Testis (tissue), 2 donors: ENCODE measurements around the gene ELP2.

Experiments
- POLR2A ChIP-seq: fragments of 450-650 bp; IDR thresholded peaks from one replicate; pipeline ENCODE4 v1.6.1; 2017; ENCODE audit warnings: antibody characterized with exemption, mild to moderate bottlenecking, moderate library complexity
- TF ChIP-seq, protein P1 (sequence below), 3 experiments: fragments of 450-650 bp in 2 of 3; fragments of 200-600 bp in 1 of 3; sonication (generic) in 1 of 3; IDR thresholded peaks; one replicate each; pipeline ENCODE4 v1.5.1; 2016 to 2019; ENCODE audit warnings: antibody characterized with exemption in 3 of 3, mild to moderate bottlenecking in 2 of 3, moderate library complexity in 1 of 3

DNA sequence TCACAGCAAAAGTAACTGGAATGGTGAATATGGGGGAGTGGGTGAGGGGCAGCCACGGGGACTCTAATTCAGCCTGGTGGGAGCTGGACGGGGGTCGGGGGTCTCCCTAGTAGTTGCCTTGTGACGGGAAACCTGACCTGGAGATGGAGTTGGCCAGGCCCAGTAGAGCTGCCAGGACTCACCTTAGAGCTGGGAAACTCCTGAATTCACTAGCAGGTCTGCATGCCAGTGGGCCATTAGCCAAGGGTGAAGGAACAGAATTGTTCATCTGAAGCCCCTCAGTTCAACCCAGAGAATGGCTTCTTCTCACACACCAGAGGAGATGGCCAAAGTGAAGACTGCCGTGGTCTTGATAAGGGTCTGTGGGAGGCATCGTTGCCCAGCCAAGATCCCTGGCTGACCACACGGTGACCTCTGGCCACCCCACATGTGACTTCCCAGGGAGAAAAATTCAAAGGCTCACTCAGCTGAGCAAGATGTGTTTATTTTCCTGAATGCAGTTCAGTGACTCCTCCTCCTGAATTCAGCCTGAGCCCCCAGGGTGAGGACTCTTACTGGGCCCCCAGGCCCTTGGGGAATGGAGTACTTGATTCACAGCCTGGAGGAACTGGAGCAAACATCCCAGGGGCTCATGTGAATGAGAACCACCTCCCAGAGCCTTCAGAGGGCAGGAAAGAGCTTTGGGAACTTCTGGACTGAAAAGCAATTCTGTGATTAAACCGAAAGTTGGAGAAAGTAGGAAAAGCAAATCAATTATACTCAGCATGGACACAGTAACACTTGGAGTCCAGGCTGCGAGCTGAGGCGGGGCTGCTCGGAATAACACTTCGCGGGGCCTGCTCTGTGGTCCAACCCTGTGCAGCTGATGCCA, 82.8 kb downstream of the ELP2 start:
- TF ChIP-seq, protein P1, sequence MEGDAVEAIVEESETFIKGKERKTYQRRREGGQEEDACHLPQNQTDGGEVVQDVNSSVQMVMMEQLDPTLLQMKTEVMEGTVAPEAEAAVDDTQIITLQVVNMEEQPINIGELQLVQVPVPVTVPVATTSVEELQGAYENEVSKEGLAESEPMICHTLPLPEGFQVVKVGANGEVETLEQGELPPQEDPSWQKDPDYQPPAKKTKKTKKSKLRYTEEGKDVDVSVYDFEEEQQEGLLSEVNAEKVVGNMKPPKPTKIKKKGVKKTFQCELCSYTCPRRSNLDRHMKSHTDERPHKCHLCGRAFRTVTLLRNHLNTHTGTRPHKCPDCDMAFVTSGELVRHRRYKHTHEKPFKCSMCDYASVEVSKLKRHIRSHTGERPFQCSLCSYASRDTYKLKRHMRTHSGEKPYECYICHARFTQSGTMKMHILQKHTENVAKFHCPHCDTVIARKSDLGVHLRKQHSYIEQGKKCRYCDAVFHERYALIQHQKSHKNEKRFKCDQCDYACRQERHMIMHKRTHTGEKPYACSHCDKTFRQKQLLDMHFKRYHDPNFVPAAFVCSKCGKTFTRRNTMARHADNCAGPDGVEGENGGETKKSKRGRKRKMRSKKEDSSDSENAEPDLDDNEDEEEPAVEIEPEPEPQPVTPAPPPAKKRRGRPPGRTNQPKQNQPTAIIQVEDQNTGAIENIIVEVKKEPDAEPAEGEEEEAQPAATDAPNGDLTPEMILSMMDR (IDR thresholded peaks at IDR 0.05): no peak
- no peak for TF ChIP-seq POLR2A
